ENCODE results near the gene SOCS7.

DNA sequence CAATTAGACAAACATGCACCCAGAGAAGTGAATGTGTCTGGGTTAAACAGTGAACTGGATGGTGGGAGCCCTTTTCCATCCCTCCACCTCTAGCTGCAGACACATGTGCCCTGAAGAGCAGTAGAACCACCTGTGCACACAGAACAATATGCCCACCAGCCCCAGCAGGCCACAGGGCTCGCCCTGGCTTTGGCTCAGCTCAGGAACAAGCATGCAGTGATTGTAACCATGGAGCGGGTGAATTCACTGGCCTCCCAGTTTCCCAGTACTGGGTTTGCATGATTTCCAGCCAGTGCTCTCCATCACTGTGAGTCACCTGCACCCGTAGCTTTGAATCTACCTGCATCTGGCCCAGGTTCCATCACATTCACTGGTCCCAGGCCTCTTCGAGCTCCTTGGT lies 13.1 kb upstream of the SOCS7 start:
- TF ChIP-seq CTCF (IDR thresholded peaks at IDR 0.05; ENCODE audit: low read depth, low read length, poor library complexity, severe bottlenecking): no peak
- no peak for TF ChIP-seq EZH2phosphoT487 (IDR thresholded peaks at IDR 0.05; ENCODE audit: borderline replicate concordance, low read length)
